Ishikawa (cell line): Measurements from ENCODE around the gene NCAPG2.

Experiments used
- CEBPB ChIP-seq: IDR thresholded peaks from 2 replicates; pipeline ENCODE4 v1.6.1; 2012
- CREB1 ChIP-seq: IDR thresholded peaks from 2 replicates; pipeline ENCODE4 v1.6.1; 2012; ENCODE audit warnings: low read depth
- EGR1 ChIP-seq: IDR thresholded peaks from 2 replicates; pipeline ENCODE4 v1.6.1; 2012
- EP300 ChIP-seq: IDR thresholded peaks from 2 replicates; pipeline ENCODE4 v1.6.1; 2012; ENCODE audit warnings: borderline replicate concordance
- FOXM1 ChIP-seq: IDR thresholded peaks from 2 replicates; pipeline ENCODE4 v1.6.1; 2012; ENCODE audit warnings: low read depth, borderline replicate concordance
- MAX ChIP-seq: IDR thresholded peaks from 2 replicates; pipeline ENCODE4 v1.6.1; 2012
- NFIC ChIP-seq: IDR thresholded peaks from 2 replicates; pipeline ENCODE4 v1.6.1; 2012
- RAD21 ChIP-seq: IDR thresholded peaks from 2 replicates; pipeline ENCODE4 v1.6.1; 2012; ENCODE audit warnings: low read depth
- REST ChIP-seq: IDR thresholded peaks from 2 replicates; pipeline ENCODE4 v1.6.1; 2012; ENCODE audit warnings: low read depth, mild to moderate bottlenecking
- TAF1 ChIP-seq: IDR thresholded peaks from 2 replicates; pipeline ENCODE4 v1.6.1; 2012; ENCODE audit warnings: low read depth, mild to moderate bottlenecking
- TCF12 ChIP-seq: IDR thresholded peaks from 2 replicates; pipeline ENCODE4 v1.6.1; 2012; ENCODE audit warnings: low read depth
- TEAD4 ChIP-seq: IDR thresholded peaks from 2 replicates; pipeline ENCODE4 v1.6.1; 2012
- USF1 ChIP-seq: IDR thresholded peaks from 2 replicates; pipeline ENCODE4 v1.6.1; 2012
- YY1 ChIP-seq: IDR thresholded peaks from 2 replicates; pipeline ENCODE4 v1.6.1; 2012; ENCODE audit warnings: low read depth
- ZBTB7A ChIP-seq: IDR thresholded peaks from 2 replicates; pipeline ENCODE4 v1.6.1; 2012; ENCODE audit warnings: low read depth

Gene NCAPG2

GRCh38 chr7:158724658-158725505 is 20.3 kb upstream of the NCAPG2 start:
- no peak for TF ChIP-seq EGR1
- TF ChIP-seq REST = no peak
- no peak for TF ChIP-seq CREB1
- TF ChIP-seq USF1 = no peak
- no peak for TF ChIP-seq TAF1
- TF ChIP-seq RAD21 = no peak
- no peak for TF ChIP-seq YY1
- no peak for TF ChIP-seq TEAD4
- no peak for TF ChIP-seq NFIC

- TF ChIP-seq ZBTB7A (no peak), EP300 (no peak), RAD21 (no peak), NFIC (no peak), TCF12 (no peak), USF1 (no peak), EGR1 (no peak), MAX (no peak), TAF1 (no peak)
Observed at GRCh38 chr7:158723714-158724385, 19.2 kb upstream of the NCAPG2 start.

GRCh38 chr7:158723266-158723665 is 18.7 kb upstream of the NCAPG2 start:
- TF ChIP-seq TAF1 = no peak
- TF ChIP-seq FOXM1 = no peak
- TF ChIP-seq RAD21 = no peak
- no peak for TF ChIP-seq EGR1
- TF ChIP-seq ZBTB7A = no peak
- no peak for TF ChIP-seq YY1
- TF ChIP-seq NFIC = no peak
- TF ChIP-seq USF1 = no peak
- TF ChIP-seq EP300 = no peak
- TF ChIP-seq CEBPB = no peak
- TF ChIP-seq MAX = no peak
- no peak for TF ChIP-seq TEAD4
- no peak for TF ChIP-seq CREB1
- TF ChIP-seq REST = no peak
- no peak for TF ChIP-seq TCF12

- TF ChIP-seq RAD21 (no peak), TAF1 (no peak), EP300 (no peak)
Observed at GRCh38 chr7:158722574-158723237, 18.1 kb upstream of the NCAPG2 start.

GRCh38 chr7:158720112-158720511 is 15.5 kb upstream of the NCAPG2 start:
- TF ChIP-seq USF1 (no peak), EP300 (no peak)
